Effector memory CD4-positive, alpha-beta T cell (primary cell): Measurements from ENCODE around the gene SLC25A42.
"Not testable (repeated sequence)": the region's sequence is repeated elsewhere in the genome, so short reads cannot be mapped to it uniquely, and the experiment has no call there.

Experiments
- DNase-seq, 3 donors: peaks; one replicate each; pipeline ENCODE4 v3.0.0-alpha.2; 2020
- H3K27ac ChIP-seq: 2 replicates; pipeline ENCODE4 v1.7.0; 2013; ENCODE audit warnings: mild to moderate bottlenecking, low read length, moderate library complexity; ENCODE audit not compliant: insufficient read depth, poor library complexity, severe bottlenecking
- H3K27me3 ChIP-seq: replicated peaks from 2 replicates; pipeline ENCODE4 v1.7.0; 2013; ENCODE audit warnings: mild to moderate bottlenecking, low read length; ENCODE audit not compliant: insufficient read depth, control insufficient read depth, poor library complexity, severe bottlenecking
- H3K36me3 ChIP-seq: 2 replicates; pipeline ENCODE4 v1.7.0; 2013; ENCODE audit warnings: mild to moderate bottlenecking, low read length, moderate library complexity; ENCODE audit not compliant: control insufficient read depth, insufficient read depth
- H3K4me1 ChIP-seq: 2 replicates; pipeline ENCODE4 v1.7.0; 2013; ENCODE audit warnings: low read length, mild to moderate bottlenecking; ENCODE audit not compliant: control insufficient read depth, insufficient read depth, poor library complexity, severe bottlenecking
- H3K4me3 ChIP-seq: 2 replicates; pipeline ENCODE4 v1.7.0; 2013; ENCODE audit warnings: low read length, low read depth, mild to moderate bottlenecking; ENCODE audit not compliant: insufficient read depth, poor library complexity, severe bottlenecking
- H3K9me3 ChIP-seq: 2 replicates; pipeline ENCODE4 v1.7.0; 2013; ENCODE audit warnings: mild to moderate bottlenecking, low read length, moderate library complexity; ENCODE audit not compliant: control insufficient read depth
- total RNA-seq, 3 donors: gene quantifications; one replicate each; lab custom pipeline; 2026; lab: John Stamatoyannopoulos, UW

The SLC25A42 gene
- total RNA-seq: 14.3 to 25.6 (median 24.6) reads per million in 3 donors

- H3K36me3 ChIP-seq: no peaks in the 10 kb centered on the region
- peaks cover 19% of the 10 kb centered on the region for H3K4me1 ChIP-seq
- H3K27me3 ChIP-seq: no peaks in the 10 kb centered on the region
- H3K27ac ChIP-seq: peak within 1 kb of the TSS; percentile 69
- H3K9me3 ChIP-seq: no peaks in the 10 kb centered on the region
- peak; percentile 97 to 100 (median 98) for DNase-seq
- H3K4me3 ChIP-seq: peak within 1 kb of the TSS; percentile 70
Observed at GRCh38 chr19:19063183-19064097, at the start of gene SLC25A42. Gene SLC25A42 (plus strand): TSS chr19:19063994. CDS start chr19:19096125, 32,131 bp downstream.

GRCh38 chr19:19021115-19021514 is 42.7 kb upstream of the SLC25A42 start:
- Histone ChIP-seq H3K27me3 (no peaks in the 10 kb centered on the region), H3K36me3 (peaks cover 57% of the 10 kb centered on the region), H3K4me1 (peaks cover 2% of the 10 kb centered on the region), H3K4me3 (no peak overlapping the region), H3K27ac (no peak overlapping the region), H3K9me3 (no peaks in the 10 kb centered on the region)
- no peak for DNase-seq

DNA sequence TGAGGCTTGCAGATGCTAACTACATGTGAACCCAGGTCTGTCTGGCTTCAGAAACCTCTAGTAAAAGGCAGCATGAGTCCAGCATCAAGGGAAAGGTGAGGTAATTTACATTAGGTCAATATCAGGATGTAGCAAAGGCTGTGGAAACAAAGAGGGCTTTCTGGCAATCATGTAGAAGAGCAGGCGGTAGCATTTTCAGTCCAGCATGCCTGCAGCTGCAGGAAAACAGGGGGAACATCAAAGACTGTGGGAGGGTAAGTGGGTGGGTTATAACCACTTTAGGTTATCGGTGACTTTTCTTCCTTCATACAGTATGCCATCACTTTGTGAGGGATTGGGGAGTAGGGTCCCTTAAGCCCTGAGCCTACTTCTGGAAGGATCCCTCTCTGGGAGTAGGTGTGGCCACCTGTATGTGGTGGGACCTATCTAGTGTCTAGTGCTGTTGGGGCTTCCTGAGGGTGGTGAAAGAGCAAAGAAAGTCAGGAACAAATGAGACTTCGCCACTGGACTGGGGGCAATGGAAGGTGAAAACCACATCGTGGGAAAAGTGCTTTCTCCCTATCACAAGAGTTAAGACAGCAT is 41.3 kb upstream of the SLC25A42 start:
- H3K36me3 ChIP-seq: peaks cover 51% of the 10 kb centered on the region
- no peak overlapping the region for H3K4me3 ChIP-seq
- peaks cover 2% of the 10 kb centered on the region for H3K4me1 ChIP-seq
- H3K9me3 ChIP-seq: no peaks in the 10 kb centered on the region
- no peak for DNase-seq
- no peak overlapping the region for H3K27ac ChIP-seq
- no peaks in the 10 kb centered on the region for H3K27me3 ChIP-seq

- H3K9me3 ChIP-seq, DNase-seq, H3K27me3 ChIP-seq, H3K4me3 ChIP-seq, H3K27ac ChIP-seq, H3K4me1 ChIP-seq: not testable (repeated sequence)
- peaks cover 52% of the 10 kb centered on the region for H3K36me3 ChIP-seq
Observed at GRCh38 chr19:19023376-19023775, 40.4 kb upstream of the SLC25A42 start.

DNA sequence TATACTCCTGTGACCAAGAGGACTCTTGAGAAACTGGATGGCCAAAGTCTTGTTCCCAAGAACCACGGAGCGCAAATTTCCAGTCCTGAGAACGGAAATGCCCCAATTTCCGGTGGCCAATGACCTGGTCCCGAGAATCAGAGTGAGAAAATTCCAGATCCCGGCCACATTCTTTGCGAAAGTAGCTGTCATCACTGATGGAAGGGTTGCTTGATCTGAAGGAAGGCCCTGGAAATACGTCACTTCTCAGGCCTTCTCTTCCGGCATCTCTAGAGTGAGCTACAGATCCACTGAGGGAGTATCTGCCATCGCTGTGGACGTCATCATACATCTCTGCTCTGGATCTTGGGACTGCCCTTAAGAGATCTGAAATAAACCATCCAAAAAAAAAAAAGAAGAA is 37.9 kb upstream of the SLC25A42 start:
- H3K27ac ChIP-seq: no peak overlapping the region
- no peak for DNase-seq
- H3K9me3 ChIP-seq: no peaks in the 10 kb centered on the region
- H3K36me3 ChIP-seq: peaks cover 48% of the 10 kb centered on the region
- H3K4me3 ChIP-seq: no peak overlapping the region
- no peaks in the 10 kb centered on the region for H3K27me3 ChIP-seq
- H3K4me1 ChIP-seq: peaks cover 2% of the 10 kb centered on the region

DNA sequence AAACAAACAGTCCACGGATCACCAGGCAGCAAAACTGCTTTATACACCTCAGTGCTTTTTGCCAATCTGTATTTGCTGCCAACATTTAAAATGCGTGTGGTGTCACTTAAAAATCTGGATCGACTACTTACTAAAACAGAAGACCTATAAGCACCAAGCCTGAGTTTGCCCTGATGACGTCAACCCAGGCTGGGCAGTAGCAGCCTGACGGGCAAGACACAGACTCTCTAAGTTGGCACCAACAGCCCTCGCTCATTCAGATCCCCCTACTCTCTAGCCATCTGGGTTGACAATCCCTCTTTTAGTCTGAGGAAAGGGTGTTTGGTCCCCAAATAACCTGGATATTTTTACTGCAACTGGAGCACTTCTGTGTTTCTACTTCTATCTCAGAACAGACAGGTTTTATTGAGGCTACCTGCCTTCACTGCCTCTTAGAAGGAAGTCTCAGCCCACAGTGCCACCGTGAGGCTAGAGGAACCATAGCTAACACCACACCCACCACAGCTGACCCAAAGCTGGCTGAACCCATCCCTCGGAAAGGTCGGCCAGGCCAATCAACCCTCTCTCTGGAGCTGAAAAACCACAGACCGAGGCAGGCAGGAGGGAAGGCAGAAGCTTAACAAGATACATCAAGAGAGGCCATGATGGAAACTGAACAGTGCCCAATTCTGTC is 37.4 kb upstream of the SLC25A42 start:
- Histone ChIP-seq H3K9me3 (no peaks in the 10 kb centered on the region), H3K4me1 (peaks cover 2% of the 10 kb centered on the region), H3K27ac (no peak overlapping the region), H3K4me3 (no peak overlapping the region), H3K36me3 (peaks cover 48% of the 10 kb centered on the region), H3K27me3 (no peaks in the 10 kb centered on the region)
- no peak for DNase-seq

- no peak for DNase-seq
- no peaks in the 10 kb centered on the region for H3K9me3 ChIP-seq
- peaks cover 7% of the 10 kb centered on the region for H3K4me1 ChIP-seq
- H3K36me3 ChIP-seq: peaks cover 48% of the 10 kb centered on the region
- no peaks in the 10 kb centered on the region for H3K27me3 ChIP-seq
- H3K27ac ChIP-seq: no peak overlapping the region
- H3K4me3 ChIP-seq: no peak overlapping the region
Observed at GRCh38 chr19:19027228-19027627, 36.6 kb upstream of the SLC25A42 start.

DNA sequence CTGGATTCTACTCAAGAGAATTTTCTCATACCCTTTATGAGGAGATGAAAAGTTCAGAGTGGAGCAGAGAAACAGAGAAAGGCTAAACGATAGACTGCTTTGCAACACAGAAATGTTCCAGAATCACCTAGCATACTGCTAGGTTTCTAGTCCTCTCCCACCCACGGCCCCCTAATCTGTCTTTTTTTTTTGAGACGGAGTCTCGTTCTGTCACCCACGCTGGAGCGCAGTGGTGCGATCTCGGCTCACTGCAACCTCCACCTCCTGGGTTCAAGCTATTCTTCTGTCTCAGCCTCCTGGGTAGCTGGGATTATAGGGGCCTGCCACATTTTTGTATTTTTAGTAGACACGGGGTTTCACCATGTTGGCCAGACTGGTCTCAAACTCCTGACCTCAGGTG is 35.3 kb upstream of the SLC25A42 start:
- Histone ChIP-seq H3K27me3 (no peaks in the 10 kb centered on the region), H3K4me1 (peaks cover 11% of the 10 kb centered on the region), H3K9me3 (no peaks in the 10 kb centered on the region), H3K27ac (no peak overlapping the region), H3K4me3 (no peak overlapping the region), H3K36me3 (peaks cover 38% of the 10 kb centered on the region)
- DNase-seq: no peak

DNA sequence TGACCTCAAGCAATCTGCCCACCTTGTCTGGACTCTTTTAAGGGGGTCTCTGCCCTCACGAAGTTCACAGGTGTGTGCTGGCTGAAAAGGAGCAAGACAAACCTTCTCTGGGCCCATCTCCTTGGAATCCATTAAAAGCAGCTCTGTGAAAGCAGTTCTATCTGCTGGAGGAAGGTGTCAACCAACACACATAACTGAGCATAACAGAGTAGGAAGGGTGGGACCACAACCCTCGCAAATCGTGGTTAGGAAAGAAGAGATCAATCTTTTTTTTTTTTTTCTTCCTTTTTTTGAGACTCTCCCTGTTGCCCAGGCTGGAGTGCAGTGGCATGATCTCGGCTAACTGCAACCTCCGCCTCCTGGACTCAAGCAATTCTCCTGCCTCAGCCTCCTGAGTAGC is 31.9 kb upstream of the SLC25A42 start:
- Histone ChIP-seq H3K4me3 (no peak overlapping the region), H3K4me1 (peaks cover 17% of the 10 kb centered on the region), H3K27ac (no peak overlapping the region), H3K27me3 (no peaks in the 10 kb centered on the region), H3K36me3 (peaks cover 10% of the 10 kb centered on the region), H3K9me3 (no peaks in the 10 kb centered on the region)
- no peak for DNase-seq
